Spleen (tissue), 7 donors: Measurements from ENCODE around the gene IFNA6.

ENCODE experiments used
- CTCF ChIP-seq, 11 experiments: fragments of 200-600 bp in 7 of 11; fragments of 450-650 bp in 4 of 11; sonication (generic) in 4 of 11; IDR thresholded peaks in 8 of 11; conservative IDR thresholded peaks in 3 of 11; 1 replicate in 7 of 11; 2 replicates in 4 of 11; pipeline versions ENCODE4 v1.4.0 to v1.8.0; 2016 to 2021; ENCODE audit warnings: antibody characterized with exemption in 11 of 11, inconsistent platforms in 4 of 11, mild to moderate bottlenecking in 1 of 11
- POLR2A ChIP-seq, 3 donors: fragments of 450-650 bp; IDR thresholded peaks; one replicate each; pipeline ENCODE4 v1.5.1; 2017; ENCODE audit warnings: antibody characterized with exemption in 3 of 3, mild to moderate bottlenecking in 1 of 3
- POLR2AphosphoS5 ChIP-seq, 3 donors: sonication (generic); formaldehyde crosslinking; IDR thresholded peaks; one replicate each; pipeline ENCODE4 v1.5.1; 2017; ENCODE audit warnings: antibody characterized with exemption in 3 of 3
- donor health status: DM: no; HTN: no; CAD: no; lungs with moderate emphysema.
- donor health status: DM: no; HTN: no; CAD: no.
- donor health status: DM: no; HTN: no; CAD: no.

GRCh38 chr9:21392270-21392669, 41.6 kb upstream of the IFNA6 start:
- TF ChIP-seq CTCF (IDR thresholded peaks at IDR 0.05 in 8 of 11, conservative IDR thresholded peaks at IDR 0.05 in 3 of 11) (peak in 6 of 11 experiments; percentile 19 to 39 (median 30)), POLR2AphosphoS5 (IDR thresholded peaks at IDR 0.05) (no peak), POLR2A (IDR thresholded peaks at IDR 0.05) (no peak)
